Testis (tissue), 3 donors: ENCODE data around the gene FBLN2. TPM values are rescaled to one million over a fixed set of nuclear protein-coding genes. Genes with fewer than 3 reads are reported as not detected.

ENCODE experiments used
- DNase-seq: peaks from one replicate; pipeline ENCODE4 v3.0.0-alpha.2; 2019
- H3K27ac ChIP-seq, 2 donors: fragments of 200-600 bp; sonication (generic); one replicate each; pipeline ENCODE4 v1.5.1; 2019
- H3K27me3 ChIP-seq: fragments of 200-600 bp; sonication (generic); one replicate; pipeline ENCODE4 v1.5.1; 2019
- H3K36me3 ChIP-seq: fragments of 200-600 bp; sonication (generic); one replicate; pipeline ENCODE4 v1.5.1; 2017; ENCODE audit warnings: low read depth; ENCODE audit errors: missing control alignments
- H3K4me1 ChIP-seq: fragments of 200-600 bp; sonication (generic); one replicate; pipeline ENCODE4 v1.5.1; 2019
- H3K4me3 ChIP-seq, 2 donors: fragments of 200-600 bp; sonication (generic); one replicate each; pipeline ENCODE4 v1.5.1; 2017 to 2019
- H3K9me3 ChIP-seq: fragments of 200-600 bp; sonication (generic); one replicate; pipeline ENCODE4 v1.5.1; 2017
- POLR2A ChIP-seq: fragments of 450-650 bp; IDR thresholded peaks from one replicate; pipeline ENCODE4 v1.6.1; 2017; ENCODE audit warnings: antibody characterized with exemption, mild to moderate bottlenecking, moderate library complexity
- WGBS, 2 donors: methylation state at CpG; one replicate each; pipeline ENCODE4 v1.1.5; 2018; 5-methylcytosine and 5-hydroxymethylcytosine counted together
- intact Hi-C: fragments of 100-400 bp; cut with DNase I; formaldehyde crosslinking; loops from one replicate; pipeline ENCODE4 v1.15.1; 2023; ENCODE audit warnings: low total_unique reads
- polyA plus RNA-seq: library from polyadenylated mRNA; stranded (reverse); fragments of 350-450 nt; fragmentation: Illumina TruSeq; extraction: RNeasy Lipid Tissue Mini Kit (QIAGEN cat#74804); gene quantifications from one replicate; pipeline ENCODE4 v1.2.3, GENCODE V29; 2014; ENCODE audit warnings: low read depth, low replicate concordance; ENCODE audit not compliant: insufficient read depth
- total RNA-seq, 2 donors: library from RNA; depleted of rRNA; stranded (reverse); fragments of >200 nt; gene quantifications; one replicate each; pipeline ENCODE4 v1.2.3, GENCODE V29; 2016
- TF ChIP-seq, protein P1 (sequence below), 3 experiments: fragments of 450-650 bp in 2 of 3; fragments of 200-600 bp in 1 of 3; sonication (generic) in 1 of 3; IDR thresholded peaks; one replicate each; pipeline ENCODE4 v1.5.1; 2016 to 2019; ENCODE audit warnings: antibody characterized with exemption in 3 of 3, mild to moderate bottlenecking in 2 of 3, moderate library complexity in 1 of 3

Gene FBLN2
- total and polyA plus RNA-seq, 3 donors from 2014 or later: 172 to 334 (median 248) TPM

DNA sequence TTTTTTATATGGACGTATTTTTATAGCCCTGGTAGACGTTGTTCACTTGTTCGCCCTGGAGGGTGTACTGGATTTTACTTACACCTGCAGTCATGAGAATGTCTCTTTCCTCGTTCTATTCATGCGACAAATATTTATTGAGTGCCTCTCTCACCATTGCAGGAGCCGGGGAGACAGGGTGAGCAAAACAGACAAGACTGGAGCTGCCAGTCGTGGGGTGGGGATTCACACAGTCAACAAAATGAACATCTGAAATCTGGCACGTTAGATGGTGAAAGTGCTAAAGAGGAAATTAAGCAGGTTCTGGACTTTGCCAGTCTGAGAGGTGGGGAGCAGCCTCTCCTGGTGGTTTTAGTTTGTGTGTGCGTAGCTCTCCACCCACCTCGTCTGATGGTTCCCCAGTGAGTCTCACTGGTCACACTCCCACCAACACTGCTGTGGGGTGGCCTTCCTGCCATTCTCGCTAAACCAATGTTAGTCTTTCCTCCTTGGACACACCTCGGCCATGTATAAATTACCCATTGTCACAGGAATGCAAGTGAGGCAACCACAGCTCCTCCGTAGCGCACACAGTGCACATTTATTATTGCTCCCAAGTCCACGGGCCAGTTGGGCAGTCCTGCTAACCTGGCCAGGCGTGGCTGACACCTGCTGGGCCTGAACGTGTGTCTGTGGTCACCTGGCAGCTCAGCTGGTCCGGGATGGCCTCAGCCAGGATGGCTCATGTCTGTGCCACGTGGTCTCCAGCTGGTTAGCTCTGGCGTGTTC is 31.5 kb downstream of the FBLN2 start:
- H3K4me1 ChIP-seq: peaks cover 25% of the 10 kb centered on the region
- WGBS, 2 donors: 75 to 81% methylated on average over 19 to 20 of the region's 20 CpGs
- TF ChIP-seq POLR2A: no peak
- TF ChIP-seq, protein P1, sequence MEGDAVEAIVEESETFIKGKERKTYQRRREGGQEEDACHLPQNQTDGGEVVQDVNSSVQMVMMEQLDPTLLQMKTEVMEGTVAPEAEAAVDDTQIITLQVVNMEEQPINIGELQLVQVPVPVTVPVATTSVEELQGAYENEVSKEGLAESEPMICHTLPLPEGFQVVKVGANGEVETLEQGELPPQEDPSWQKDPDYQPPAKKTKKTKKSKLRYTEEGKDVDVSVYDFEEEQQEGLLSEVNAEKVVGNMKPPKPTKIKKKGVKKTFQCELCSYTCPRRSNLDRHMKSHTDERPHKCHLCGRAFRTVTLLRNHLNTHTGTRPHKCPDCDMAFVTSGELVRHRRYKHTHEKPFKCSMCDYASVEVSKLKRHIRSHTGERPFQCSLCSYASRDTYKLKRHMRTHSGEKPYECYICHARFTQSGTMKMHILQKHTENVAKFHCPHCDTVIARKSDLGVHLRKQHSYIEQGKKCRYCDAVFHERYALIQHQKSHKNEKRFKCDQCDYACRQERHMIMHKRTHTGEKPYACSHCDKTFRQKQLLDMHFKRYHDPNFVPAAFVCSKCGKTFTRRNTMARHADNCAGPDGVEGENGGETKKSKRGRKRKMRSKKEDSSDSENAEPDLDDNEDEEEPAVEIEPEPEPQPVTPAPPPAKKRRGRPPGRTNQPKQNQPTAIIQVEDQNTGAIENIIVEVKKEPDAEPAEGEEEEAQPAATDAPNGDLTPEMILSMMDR (IDR thresholded peaks at IDR 0.05): no peak
- no peaks in the 10 kb centered on the region for H3K36me3 ChIP-seq
- H3K4me3 ChIP-seq: no peak overlapping the region
- H3K27ac ChIP-seq: no peak overlapping the region
- intact Hi-C loops: no loop called here
- DNase-seq: no peak
- H3K9me3 ChIP-seq: no peaks in the 10 kb centered on the region
- H3K27me3 ChIP-seq: no peaks in the 10 kb centered on the region

DNA sequence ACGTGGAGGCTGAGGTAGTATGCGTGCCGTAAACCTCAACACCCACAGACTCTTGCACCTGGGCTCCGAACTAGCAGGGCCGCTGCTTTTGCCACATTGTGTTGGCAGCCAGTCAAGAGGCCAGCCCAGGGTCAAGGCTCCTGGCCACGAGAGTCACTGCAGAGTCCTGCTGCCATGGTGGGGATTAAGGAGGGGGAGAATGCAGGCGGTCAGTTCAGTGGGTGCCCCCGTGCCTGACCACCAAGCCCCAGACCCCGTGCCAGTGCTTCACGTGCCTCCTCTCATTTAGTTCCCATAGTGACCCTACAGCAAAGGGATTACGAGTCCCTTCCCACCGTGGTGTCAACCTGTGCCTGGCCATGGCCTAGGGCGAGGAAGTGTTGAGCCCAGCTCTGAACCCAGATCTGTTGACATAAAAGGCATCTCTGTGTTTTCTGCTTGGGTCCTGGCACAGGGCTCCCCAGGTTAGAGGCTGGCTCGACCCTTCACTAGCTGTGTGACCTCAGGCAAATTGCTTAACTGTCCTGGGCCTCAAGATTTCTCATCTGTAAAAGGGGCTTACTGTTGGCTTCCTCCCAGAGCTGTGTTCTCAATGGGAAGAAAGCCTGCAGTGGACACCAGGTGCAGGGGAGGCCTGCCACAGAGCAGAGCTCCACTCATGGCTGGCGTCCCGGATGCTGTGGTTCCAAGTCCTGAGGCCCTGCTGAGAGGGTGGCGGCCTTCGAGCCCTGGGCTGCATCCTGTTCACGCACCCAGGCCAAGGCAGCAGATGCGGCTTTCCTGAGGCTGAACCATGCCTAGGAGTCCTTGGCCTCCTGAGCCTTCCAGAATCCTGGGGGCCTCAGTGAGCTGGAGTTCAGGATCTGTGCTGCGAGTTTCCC is 32.8 kb downstream of the FBLN2 start:
- peaks cover 18% of the 10 kb centered on the region for H3K4me1 ChIP-seq
- peak; percentile 62 for DNase-seq
- H3K9me3 ChIP-seq: no peaks in the 10 kb centered on the region
- H3K27me3 ChIP-seq: no peaks in the 10 kb centered on the region
- 55 to 60% methylated on average over 6 to 20 of the region's 21 CpGs for WGBS, 2 donors
- TF ChIP-seq, protein P1 (IDR thresholded peaks at IDR 0.05): no peak
- no peak for TF ChIP-seq POLR2A
- intact Hi-C loops: no loop called here
- no peak overlapping the region for H3K27ac ChIP-seq
- no peak overlapping the region for H3K4me3 ChIP-seq
- H3K36me3 ChIP-seq: no peaks in the 10 kb centered on the region

DNA sequence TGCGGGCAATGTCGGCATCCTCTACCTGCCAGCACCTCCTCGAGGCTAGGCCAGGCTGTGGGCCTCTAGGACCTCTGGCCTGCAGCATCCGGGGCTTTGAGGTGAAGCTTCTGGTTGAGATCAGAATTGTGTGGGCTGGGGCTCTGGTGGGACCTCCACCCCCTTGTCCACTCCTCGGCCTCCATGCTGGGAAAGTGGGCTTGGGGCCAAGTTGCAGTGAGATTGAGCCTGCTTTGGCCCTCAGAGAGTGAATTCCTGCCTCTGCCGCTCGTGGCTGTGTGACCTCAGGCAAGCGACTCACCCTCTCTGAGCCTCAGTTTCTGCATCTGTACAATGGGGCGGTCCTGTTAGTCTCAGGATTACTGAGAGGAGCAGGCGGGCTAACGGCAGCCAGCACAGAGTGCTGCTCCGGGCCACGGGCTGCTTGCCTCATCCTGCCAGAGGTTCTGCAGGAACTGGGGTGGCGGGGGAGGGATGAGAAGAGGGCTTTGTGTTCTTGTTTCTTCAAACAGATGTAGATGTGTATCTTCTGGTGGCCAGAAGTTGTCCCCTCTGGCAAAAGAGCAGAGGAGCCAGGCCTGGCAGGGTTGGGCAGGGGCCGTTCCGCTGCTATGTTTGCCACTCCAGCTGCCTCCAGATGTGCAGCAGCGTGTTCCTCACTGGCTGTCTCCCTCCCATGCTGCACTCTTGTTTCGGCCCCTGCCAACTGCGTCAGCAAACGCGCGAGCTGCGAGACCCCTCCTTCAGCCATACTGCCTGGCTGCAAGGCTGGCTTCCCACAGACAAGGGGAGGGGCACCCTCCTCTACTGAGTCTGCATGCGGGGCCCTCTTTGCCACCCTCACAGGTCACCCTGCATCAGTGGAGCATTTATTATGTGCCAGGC is 33.7 kb downstream of the FBLN2 start:
- intact Hi-C loops: no loop called here
- 53 to 57% methylated on average over 20 to 24 of the region's 24 CpGs for WGBS, 2 donors
- no peak overlapping the region for H3K4me3 ChIP-seq
- no peaks in the 10 kb centered on the region for H3K27me3 ChIP-seq
- no peaks in the 10 kb centered on the region for H3K36me3 ChIP-seq
- no peak overlapping the region for H3K27ac ChIP-seq
- TF ChIP-seq POLR2A: no peak
- TF ChIP-seq, protein P1 (IDR thresholded peaks at IDR 0.05): no peak
- DNase-seq: peak; percentile 26
- peaks cover 18% of the 10 kb centered on the region for H3K4me1 ChIP-seq
- H3K9me3 ChIP-seq: no peaks in the 10 kb centered on the region

DNA sequence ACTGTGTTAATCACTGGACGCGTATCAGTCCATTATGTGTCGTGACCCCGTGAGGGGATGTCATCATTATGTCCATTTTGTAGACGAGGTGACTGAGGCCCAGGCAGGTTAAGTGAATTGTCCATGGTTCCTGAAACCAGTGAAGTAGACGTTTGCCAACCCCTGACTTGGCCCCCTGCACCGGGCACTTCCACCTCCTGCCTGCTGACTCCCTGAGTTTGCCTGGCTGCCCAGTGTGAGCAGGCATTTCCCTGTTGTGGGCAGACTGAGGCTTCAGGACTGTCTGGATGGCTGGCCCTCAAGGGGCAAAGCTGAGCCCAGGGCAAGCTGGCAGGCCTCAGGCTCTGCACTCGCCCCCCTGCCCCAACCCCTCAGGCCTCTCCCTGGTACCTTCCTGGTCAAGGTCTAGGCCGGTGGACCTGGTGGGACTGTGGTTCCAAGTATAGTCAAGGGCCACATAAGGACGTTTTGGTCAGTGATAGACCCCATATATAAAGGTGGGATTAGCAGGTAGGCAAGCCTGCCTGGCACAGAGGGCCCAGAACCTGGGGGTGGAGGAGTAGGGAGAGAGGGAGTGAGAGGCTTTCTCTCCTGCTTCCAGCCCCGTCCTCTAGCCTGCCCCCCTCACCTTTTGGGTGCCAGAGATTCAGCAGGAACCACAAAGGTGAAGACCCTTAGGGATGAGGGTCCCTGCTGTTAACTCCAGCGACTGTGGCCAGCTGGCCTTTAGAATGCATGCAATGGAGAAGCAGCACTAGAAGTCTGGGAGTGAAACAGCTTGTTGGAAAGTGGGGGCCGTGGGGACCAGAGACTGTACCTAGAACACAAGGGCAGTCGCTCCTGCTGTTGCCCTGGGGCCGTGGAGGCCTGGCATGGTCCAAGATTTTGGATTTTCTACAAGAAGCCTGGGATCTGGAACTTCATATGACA is 34.6 kb downstream of the FBLN2 start:
- Histone ChIP-seq H3K4me3 (no peak overlapping the region), H3K27ac (no peak overlapping the region), H3K27me3 (no peaks in the 10 kb centered on the region), H3K4me1 (peaks cover 18% of the 10 kb centered on the region), H3K9me3 (no peaks in the 10 kb centered on the region), H3K36me3 (no peaks in the 10 kb centered on the region)
- TF ChIP-seq POLR2A: no peak
- TF ChIP-seq, protein P1 (IDR thresholded peaks at IDR 0.05): no peak
- DNase-seq: no peak
- WGBS, 2 donors: 80 to 88% methylated on average over 14 to 15 of the region's 15 CpGs
- intact Hi-C loops: no loop called here
